H9 (cell line): ENCODE results near the gene SS18L1. TPM values are rescaled to one million over a fixed set of nuclear protein-coding genes. Genes with fewer than 3 reads are reported as not detected.
A peak's percentile ranks its signal among the peaks of the same experiment; 100 is the strongest.

Experiments used
- DNase-seq: peaks from one replicate; pipeline ENCODE4 v3.0.0-alpha.2; 2017
- H2AFZ ChIP-seq: one replicate; pipeline ENCODE4 v1.6.1; 2013; ENCODE audit warnings: mild to moderate bottlenecking, low read length, control low read depth, moderate library complexity
- H2AK5ac ChIP-seq: 2 replicates; pipeline ENCODE4 v1.6.1; 2013; ENCODE audit warnings: low read length, control low read depth, mixed read lengths; ENCODE audit not compliant: insufficient read length
- H2BK120ac ChIP-seq: one replicate; pipeline ENCODE4 v1.6.1; 2013; ENCODE audit warnings: low read depth, mild to moderate bottlenecking, low read length, control low read depth, inconsistent platforms; ENCODE audit not compliant: poor library complexity, severe bottlenecking
- H2BK12ac ChIP-seq: 2 replicates; pipeline ENCODE4 v1.6.1; 2013; ENCODE audit warnings: low read length, control low read depth, mixed read lengths, low read depth; ENCODE audit not compliant: insufficient read length
- H2BK15ac ChIP-seq: 2 replicates; pipeline ENCODE4 v1.6.1; 2013; ENCODE audit warnings: low read depth, low read length, control low read depth
- H2BK20ac ChIP-seq: one replicate; pipeline ENCODE4 v1.6.1; 2013; ENCODE audit warnings: low read depth, mild to moderate bottlenecking, low read length, control low read depth, inconsistent platforms; ENCODE audit not compliant: poor library complexity, severe bottlenecking
- H2BK5ac ChIP-seq: 2 replicates; pipeline ENCODE4 v1.6.1; 2013; ENCODE audit warnings: low read length, control low read depth, mixed read lengths; ENCODE audit not compliant: insufficient read length
- H3K14ac ChIP-seq: 2 replicates; pipeline ENCODE4 v1.6.1; 2013; ENCODE audit warnings: low read length, control low read depth; ENCODE audit not compliant: insufficient read depth
- H3K18ac ChIP-seq: 2 replicates; pipeline ENCODE4 v1.6.1; 2013; ENCODE audit warnings: low read depth, mild to moderate bottlenecking, mixed read lengths, low read length, control low read depth; ENCODE audit not compliant: insufficient read length
- H3K23ac ChIP-seq: 2 replicates; pipeline ENCODE4 v1.6.1; 2013; ENCODE audit warnings: low read length, control low read depth, mixed read lengths, low read depth; ENCODE audit not compliant: insufficient read length
- H3K23me2 ChIP-seq: 2 replicates; pipeline ENCODE4 v1.6.1; 2013; ENCODE audit warnings: low read depth, mild to moderate bottlenecking, mixed read lengths, low read length, control low read depth; ENCODE audit not compliant: insufficient read length, poor library complexity, severe bottlenecking
- H3K27ac ChIP-seq: 2 replicates; pipeline ENCODE4 v1.5.1; 2013; ENCODE audit warnings: low read length, control low read depth, mixed read lengths, low read depth; ENCODE audit not compliant: insufficient read length
- H3K27me3 ChIP-seq: 2 replicates; pipeline ENCODE4 v1.6.1; 2013; ENCODE audit warnings: low read length, control low read depth, inconsistent platforms; ENCODE audit not compliant: insufficient read depth
- H3K4ac ChIP-seq: 2 replicates; pipeline ENCODE4 v1.6.1; 2013; ENCODE audit warnings: low read depth, mild to moderate bottlenecking, control low read depth, inconsistent platforms, low read length, moderate library complexity
- H3K4me1 ChIP-seq: 2 replicates; pipeline ENCODE4 v1.6.1; 2013; ENCODE audit warnings: low read length, control low read depth, inconsistent platforms; ENCODE audit not compliant: insufficient read depth
- H3K4me2 ChIP-seq: 2 replicates; pipeline ENCODE4 v1.6.1; 2013; ENCODE audit warnings: low read length, control low read depth, mixed read lengths; ENCODE audit not compliant: insufficient read length, insufficient read depth
- H3K56ac ChIP-seq: 2 replicates; pipeline ENCODE4 v1.6.1; 2013; ENCODE audit warnings: low read depth, mild to moderate bottlenecking, mixed read lengths, low read length, control low read depth; ENCODE audit not compliant: insufficient read length
- H3K79me1 ChIP-seq: 2 replicates; pipeline ENCODE4 v1.6.1; 2013; ENCODE audit warnings: low read depth, mild to moderate bottlenecking, moderate library complexity, low read length, control low read depth, inconsistent platforms; ENCODE audit not compliant: insufficient read depth, poor library complexity, severe bottlenecking
- H3K79me2 ChIP-seq: 2 replicates; pipeline ENCODE4 v1.6.1; 2013; ENCODE audit warnings: low read length, control low read depth, inconsistent platforms; ENCODE audit not compliant: insufficient read depth
- H3K9ac ChIP-seq: 2 replicates; pipeline ENCODE4 v1.6.1; 2013; ENCODE audit warnings: low read length, control low read depth, mixed read lengths; ENCODE audit not compliant: insufficient read length; ENCODE audit errors: extremely low read depth
- H3K9me3 ChIP-seq: one replicate; pipeline ENCODE4 v1.6.1; 2013; ENCODE audit warnings: low read depth, low read length, inconsistent platforms; ENCODE audit not compliant: control insufficient read depth
- H3T11ph ChIP-seq: one replicate; pipeline ENCODE4 v1.6.1; 2013; ENCODE audit warnings: mild to moderate bottlenecking, low read length, control low read depth, inconsistent platforms
- H4K20me1 ChIP-seq: one replicate; pipeline ENCODE4 v1.6.1; 2013; ENCODE audit not compliant: control insufficient read depth, insufficient read length, insufficient read depth
- H4K5ac ChIP-seq: 2 replicates; pipeline ENCODE4 v1.6.1; 2013; ENCODE audit warnings: low read depth, mild to moderate bottlenecking, mixed read lengths, low read length, control low read depth; ENCODE audit not compliant: insufficient read length
- H4K8ac ChIP-seq: replicated peaks from 2 replicates; pipeline ENCODE4 v1.6.1; 2013; ENCODE audit warnings: low read length, control low read depth, mixed read lengths, low read depth; ENCODE audit not compliant: insufficient read length
- H4K91ac ChIP-seq: 2 replicates; pipeline ENCODE4 v1.6.1; 2013; ENCODE audit warnings: low read depth, mild to moderate bottlenecking, moderate library complexity, mixed read lengths, low read length, control low read depth; ENCODE audit not compliant: insufficient read length
- H3K27ac Mint-ChIP-seq, 3 experiments: 2 replicates in 2 of 3; 3 replicates in 1 of 3; pipeline ENCODE4 v1.8.0; 2020 to 2021; ENCODE audit warnings: mixed read lengths in 3 of 3, mild to moderate bottlenecking in 1 of 3, moderate library complexity in 1 of 3
- H3K27me3 Mint-ChIP-seq: 2 replicates; pipeline ENCODE4 v1.8.0; 2021; ENCODE audit warnings: low read depth, mild to moderate bottlenecking, moderate library complexity, mixed read lengths
- H3K36me3 Mint-ChIP-seq, 3 experiments: 2 replicates in 2 of 3; 3 replicates in 1 of 3; pipeline ENCODE4 v1.8.0; 2020 to 2021; ENCODE audit warnings: low read depth in 3 of 3, mixed read lengths in 3 of 3; ENCODE audit not compliant: insufficient read depth in 1 of 3
- H3K4me1 Mint-ChIP-seq, 2 experiments: 2 replicates each; pipeline ENCODE4 v1.8.0; 2020; ENCODE audit warnings: mixed read lengths in 2 of 2
- H3K4me3 Mint-ChIP-seq, 2 experiments: 2 replicates in 1 of 2; 3 replicates in 1 of 2; pipeline ENCODE4 v1.8.0; 2020 to 2021; ENCODE audit warnings: mild to moderate bottlenecking in 2 of 2, mixed read lengths in 2 of 2, moderate library complexity in 1 of 2
- H3K9me3 Mint-ChIP-seq, 2 experiments: 2 replicates in 1 of 2; 3 replicates in 1 of 2; pipeline ENCODE4 v1.8.0; 2020; ENCODE audit warnings: mild to moderate bottlenecking in 2 of 2, mixed read lengths in 2 of 2, moderate library complexity in 1 of 2
- CTCF ChIP-seq: fragments of 200-600 bp; sonication (generic); conservative IDR thresholded peaks from 3 replicates; pipeline ENCODE4 v1.8.0; 2021; ENCODE audit warnings: antibody characterized with exemption, mild to moderate bottlenecking
- WGBS: extraction: QIAGEN DNeasy Blood & Tissue Kit; methylation state at CpG from one replicate; pipeline ENCODE4 v1.1.7; 2013; ENCODE audit warnings: missing lambda C conversion rate, low lambda C conversion rate, mixed read lengths; ENCODE audit not compliant: insufficient read length; ENCODE audit errors: extremely low coverage; 5-methylcytosine and 5-hydroxymethylcytosine counted together
- total RNA-seq: library from RNA; stranded (reverse); gene quantifications from 2 replicates; pipeline ENCODE4 v1.2.1, GENCODE V29; 2021

The SS18L1 gene
- total RNA-seq, 1 experiment from 2014 or later, result 22.2 TPM

GRCh38 chr20:62219101-62219991, 75.8 kb downstream of the SS18L1 start:
- Histone ChIP-seq H2BK5ac (no peak overlapping the region), H2BK20ac (no peak overlapping the region), H2BK120ac (no peak overlapping the region), H2AFZ (no peak overlapping the region), H2BK12ac (no peak overlapping the region), H3K4ac (no peak overlapping the region), H3K27me3 (peaks cover 29% of the 10 kb centered on the region; the same call in 1 of the 2 replicates), H3K23ac (no peak overlapping the region), H3K56ac (no peak overlapping the region), H4K8ac (no peak overlapping the region), H4K20me1 (no peaks in the 10 kb centered on the region), H3T11ph (no peak overlapping the region), H2AK5ac (no peak overlapping the region), H3K79me1 (no peaks in the 10 kb centered on the region), H3K27ac (no peak overlapping the region), H3K9me3 (no peaks in the 10 kb centered on the region), H3K4me1 (no peaks in the 10 kb centered on the region), H4K91ac (no peak overlapping the region), H4K5ac (no peak overlapping the region), H3K14ac (peak overlapping the region; percentile 60; the same call in 1 of the 2 replicates), H2BK15ac (no peak overlapping the region), H3K23me2 (peaks cover 12% of the 10 kb centered on the region), H3K4me2 (peak overlapping the region; percentile 75), H3K18ac (no peak overlapping the region), H3K79me2 (no peaks in the 10 kb centered on the region), H3K9ac (no peak overlapping the region)
- no peak for TF ChIP-seq CTCF
- H3K36me3 Mint-ChIP-seq, result no peaks in the 10 kb centered on the region
- no CpG with 5 or more reads among the region's 84 CpGs for WGBS
- peaks cover 14 to 25% of the 10 kb centered on the region in 2 experiments for H3K4me1 Mint-ChIP-seq
- peak; percentile 56 for DNase-seq
- peak overlapping the region; percentile 49 to 81 for H3K4me3 Mint-ChIP-seq
- H3K27me3 Mint-ChIP-seq, result peaks cover 85% of the 10 kb centered on the region
- no peak overlapping the region for H3K27ac Mint-ChIP-seq
- H3K9me3 Mint-ChIP-seq, result no peaks in the 10 kb centered on the region
